ENCODE results near the gene CCSER1.
A peak's percentile ranks its signal among the peaks of the same experiment; 100 is the strongest.
"Not testable (repeated sequence)": the region's sequence is repeated elsewhere in the genome, so short reads cannot be mapped to it uniquely, and the experiment has no call there.

Gene CCSER1

DNA sequence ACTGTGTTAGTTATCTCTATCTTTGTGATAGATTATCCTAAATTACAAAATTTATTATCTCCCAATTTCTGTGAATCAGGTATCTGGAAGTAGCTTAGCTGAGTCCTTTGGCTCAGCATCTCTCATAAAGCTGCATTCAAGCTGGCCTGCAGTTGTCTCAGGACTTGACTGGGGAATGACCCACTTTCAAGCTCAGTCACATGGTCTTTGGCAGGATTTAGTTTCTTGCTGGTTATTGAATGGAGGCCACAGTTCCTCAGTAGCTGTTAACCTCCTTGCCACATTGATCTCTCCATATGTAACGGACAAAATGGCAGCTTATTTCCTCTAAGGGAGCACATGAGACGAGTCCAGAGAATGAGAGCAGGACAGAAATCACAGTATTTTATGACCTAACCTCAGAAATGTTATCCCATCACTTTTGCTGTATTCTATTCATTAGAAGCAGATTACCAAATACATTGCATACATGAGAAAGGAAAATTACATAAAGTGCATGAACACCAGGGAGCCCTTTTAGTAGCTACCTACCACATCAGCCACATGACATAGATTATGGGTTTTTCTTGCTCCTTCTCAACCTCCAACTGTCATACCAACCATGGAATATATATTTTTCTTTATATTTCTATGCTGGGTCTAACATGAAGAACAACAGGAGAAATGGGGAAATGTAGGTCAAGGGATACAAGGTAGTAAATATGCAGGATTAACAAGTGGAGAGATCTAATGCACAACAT is 730.1 kb downstream of the CCSER1 start:
- no peak for DNase-seq (ENCODE audit: insufficient read length, low spot score)
- FAIRE-seq: no peak

GRCh38 chr4:90875791-90876190 is 748.6 kb downstream of the CCSER1 start:
- DNase-seq (ENCODE audit: insufficient read length, low spot score) (no peak), FAIRE-seq (no peak)
- no peak for TF ChIP-seq CTCF (IDR thresholded peaks at IDR 0.05; ENCODE audit: insufficient read depth, missing control alignments)

More for the DNA sequence above, 730.1 kb downstream of the CCSER1 start:
- no peak for TF ChIP-seq CTCF (IDR thresholded peaks at IDR 0.05; ENCODE audit: insufficient read depth, missing control alignments)

- DNase-seq (ENCODE audit: insufficient read length, low spot score) (no peak), FAIRE-seq (peak; percentile 44)
- no peak for TF ChIP-seq CTCF (IDR thresholded peaks at IDR 0.05; ENCODE audit: insufficient read depth, missing control alignments)
These were observed 749.1 kb downstream of the CCSER1 start for GRCh38 chr4:90876296-90876695.

- DNase-seq (ENCODE audit: insufficient read length, low spot score) (no peak), FAIRE-seq (no peak)
- no peak for TF ChIP-seq CTCF (IDR thresholded peaks at IDR 0.05; ENCODE audit: insufficient read depth, missing control alignments)
These were observed 756.3 kb downstream of the CCSER1 start for GRCh38 chr4:90883519-90883918.

DNA sequence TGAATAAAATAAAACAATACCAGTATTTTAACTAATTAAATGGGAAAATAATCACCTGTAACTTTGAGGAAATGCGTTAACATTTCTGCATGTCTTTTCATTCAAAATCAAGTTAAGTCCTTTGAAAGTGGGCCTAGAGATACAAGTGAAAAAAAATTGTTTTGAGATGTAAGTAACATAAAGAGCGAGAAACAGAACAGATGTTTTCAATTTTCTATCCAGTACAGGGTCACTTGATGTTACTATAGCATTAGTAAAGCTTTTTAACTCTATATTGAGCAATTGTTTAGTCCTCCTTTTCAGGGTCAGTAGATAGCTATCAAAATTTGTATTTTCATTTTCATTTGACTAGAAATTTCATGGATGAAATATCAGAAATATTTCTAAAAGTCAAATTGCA is 761.4 kb downstream of the CCSER1 start:
- no peak for TF ChIP-seq CTCF (IDR thresholded peaks at IDR 0.05; ENCODE audit: insufficient read depth, missing control alignments)
- FAIRE-seq (no peak), DNase-seq (ENCODE audit: insufficient read length, low spot score) (no peak)

- no peak for FAIRE-seq
- no peak for TF ChIP-seq CTCF (IDR thresholded peaks at IDR 0.05; ENCODE audit: insufficient read depth, missing control alignments)
- no peak for DNase-seq (ENCODE audit: insufficient read length, low spot score)
These were observed 762.0 kb downstream of the CCSER1 start for GRCh38 chr4:90889171-90889570.

GRCh38 chr4:90903413-90903812 is 776.2 kb downstream of the CCSER1 start:
- not testable (repeated sequence) for FAIRE-seq; DNase-seq (ENCODE audit: insufficient read length, low spot score)

Data from D721Med (cell line).